GM08714 (cell line): ENCODE measurements around the gene TMTC2.
"Not testable (repeated sequence)": the region's sequence is repeated elsewhere in the genome, so short reads cannot be mapped to it uniquely, and the experiment has no call there.

Experiments
- H3K4me3 ChIP-seq: fragments of 200-500 bp; sonication (Bioruptor generic); 2 replicates; pipeline ENCODE4 v1.5.1; 2014; ENCODE audit warnings: mild to moderate bottlenecking, low read length, inconsistent platforms
- ZNF274 ChIP-seq: IDR thresholded peaks from 2 replicates; pipeline ENCODE4 v1.6.1; 2012; ENCODE audit warnings: mild to moderate bottlenecking, low read depth, low read length

TMTC2 gene

DNA sequence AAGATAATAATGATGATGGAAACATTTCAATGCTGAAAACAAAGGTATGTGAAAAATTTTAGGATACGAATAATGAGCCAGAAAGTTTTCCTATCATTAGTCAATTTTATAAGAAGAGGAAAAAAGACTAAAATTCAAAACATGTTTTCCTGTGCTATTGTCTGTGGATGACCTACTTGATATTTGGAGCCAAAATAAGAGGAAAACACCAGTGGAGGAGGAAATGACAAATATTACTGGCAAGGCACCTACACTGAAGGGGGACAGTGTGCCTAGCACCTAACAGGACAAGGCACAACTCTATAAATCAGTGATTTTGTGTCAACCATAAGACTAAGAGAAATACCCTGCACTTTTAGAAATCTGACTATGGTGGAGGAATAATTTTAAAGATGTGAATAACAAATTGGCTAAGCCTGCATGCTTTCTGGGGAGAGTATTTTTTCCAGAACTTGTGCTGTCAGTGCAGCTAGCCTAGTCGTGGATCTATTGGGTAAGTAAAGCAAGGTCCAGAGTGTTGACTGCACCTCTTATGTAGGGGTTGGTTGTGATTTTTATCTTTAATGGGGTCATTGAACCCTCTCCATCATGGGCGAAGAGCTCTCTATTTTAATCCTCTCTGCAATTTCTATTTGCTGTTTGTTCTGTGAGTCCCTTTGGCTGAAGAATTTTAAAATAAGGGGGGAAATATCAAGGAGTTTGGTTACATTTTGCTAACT lies 398.0 kb downstream of the TMTC2 start:
- TF ChIP-seq ZNF274, result no peak
- no peak overlapping the region for H3K4me3 ChIP-seq

DNA sequence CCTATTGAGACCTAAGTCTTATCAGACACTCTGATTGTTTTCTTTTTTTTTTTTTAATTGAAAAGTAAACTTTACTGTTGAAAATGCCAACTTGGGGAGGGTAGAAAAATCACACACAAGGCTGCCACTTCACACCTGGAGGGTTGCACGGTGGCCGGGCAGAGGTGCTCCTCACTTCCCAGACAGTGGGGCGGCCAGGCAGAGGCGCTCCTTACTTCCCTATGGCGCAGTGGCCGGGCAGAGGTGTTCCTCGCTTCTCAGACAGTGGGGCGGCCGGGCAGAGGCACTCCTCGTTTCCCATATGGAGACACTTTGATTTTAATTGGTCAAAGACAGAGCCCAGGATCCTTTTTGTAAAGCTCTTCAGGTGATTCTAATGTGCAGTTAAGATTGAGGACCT lies 399.3 kb downstream of the TMTC2 start:
- no peak for TF ChIP-seq ZNF274
- H3K4me3 ChIP-seq, result no peak overlapping the region

- no peak for TF ChIP-seq ZNF274
- H3K4me3 ChIP-seq, result no peak overlapping the region
Measured at GRCh38 chr12:83089575-83089974, 402.9 kb downstream of the TMTC2 start.

DNA sequence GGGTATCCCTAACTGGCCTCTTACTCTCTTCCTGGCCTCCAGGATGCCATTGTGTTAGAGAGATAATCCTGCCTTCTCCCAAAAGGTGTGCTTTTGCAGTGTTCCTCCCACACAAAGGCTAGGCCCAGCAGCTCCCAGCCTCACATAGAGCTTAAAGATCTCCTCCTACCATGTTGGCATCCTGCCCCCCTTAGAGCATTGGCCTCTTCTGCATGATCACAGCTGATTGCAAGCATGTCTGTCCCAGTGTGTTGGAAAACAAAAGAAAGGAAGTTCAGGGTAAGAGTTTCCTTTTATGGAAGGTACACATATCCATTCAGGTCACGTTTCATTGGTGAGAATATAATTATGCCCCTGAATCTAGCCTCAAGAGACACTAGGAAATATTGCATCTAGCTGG lies 405.4 kb downstream of the TMTC2 start:
- no peak overlapping the region for H3K4me3 ChIP-seq
- TF ChIP-seq ZNF274, result no peak

GRCh38 chr12:83092606-83093005 lies 405.9 kb downstream of the TMTC2 start:
- no peak for TF ChIP-seq ZNF274
- H3K4me3 ChIP-seq, result no peak overlapping the region

GRCh38 chr12:83093426-83093825 lies 406.7 kb downstream of the TMTC2 start:
- no peak overlapping the region for H3K4me3 ChIP-seq
- TF ChIP-seq ZNF274, result no peak

- no peak overlapping the region for H3K4me3 ChIP-seq
- TF ChIP-seq ZNF274, result no peak
Measured at GRCh38 chr12:83097643-83098342, 411.1 kb downstream of the TMTC2 start.

DNA sequence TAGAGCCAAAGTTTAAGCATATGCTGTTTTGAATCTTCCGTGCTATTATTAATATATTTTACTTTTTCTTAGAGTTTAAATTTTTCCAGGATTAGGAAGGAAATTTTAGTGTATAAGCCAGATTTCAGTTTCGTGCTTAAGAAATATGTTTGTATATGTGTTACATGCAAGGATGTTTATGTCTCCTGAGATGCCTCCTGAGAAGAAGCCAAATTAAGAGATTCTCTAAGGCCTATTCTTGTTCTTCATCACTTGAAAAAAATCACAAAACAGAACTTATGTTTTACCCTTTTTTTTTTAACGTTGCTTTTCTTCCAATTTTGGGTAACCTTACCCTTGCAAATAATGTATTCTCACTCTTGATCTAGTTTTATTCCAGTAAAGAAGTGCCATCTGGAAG lies 412.7 kb downstream of the TMTC2 start:
- no peak for TF ChIP-seq ZNF274
- H3K4me3 ChIP-seq, result no peak overlapping the region

GRCh38 chr12:83102499-83102898 lies 415.8 kb downstream of the TMTC2 start:
- no peak overlapping the region for H3K4me3 ChIP-seq
- no peak for TF ChIP-seq ZNF274

GRCh38 chr12:83106873-83107272 lies 420.2 kb downstream of the TMTC2 start:
- TF ChIP-seq ZNF274, result no peak
- no peak overlapping the region for H3K4me3 ChIP-seq

DNA sequence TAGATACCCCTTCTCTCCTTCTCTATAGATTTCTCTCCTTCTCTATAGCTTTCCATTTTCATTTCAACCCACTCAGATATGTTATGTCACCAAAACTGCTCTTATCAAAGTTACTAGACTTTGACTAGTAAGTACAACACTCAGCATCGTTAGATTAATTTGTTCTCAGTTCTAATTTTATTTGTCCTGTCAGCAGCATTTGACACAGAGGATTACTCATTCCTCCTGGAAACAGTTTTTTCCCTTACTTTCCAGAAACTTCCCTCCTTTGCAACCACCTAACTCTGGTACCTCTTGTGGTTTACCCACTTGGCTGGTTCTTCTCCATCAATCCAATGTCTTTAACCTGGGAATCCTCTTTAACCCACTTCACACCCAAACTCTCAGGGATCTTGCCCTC lies 423.7 kb downstream of the TMTC2 start:
- no peak for TF ChIP-seq ZNF274
- no peak overlapping the region for H3K4me3 ChIP-seq

DNA sequence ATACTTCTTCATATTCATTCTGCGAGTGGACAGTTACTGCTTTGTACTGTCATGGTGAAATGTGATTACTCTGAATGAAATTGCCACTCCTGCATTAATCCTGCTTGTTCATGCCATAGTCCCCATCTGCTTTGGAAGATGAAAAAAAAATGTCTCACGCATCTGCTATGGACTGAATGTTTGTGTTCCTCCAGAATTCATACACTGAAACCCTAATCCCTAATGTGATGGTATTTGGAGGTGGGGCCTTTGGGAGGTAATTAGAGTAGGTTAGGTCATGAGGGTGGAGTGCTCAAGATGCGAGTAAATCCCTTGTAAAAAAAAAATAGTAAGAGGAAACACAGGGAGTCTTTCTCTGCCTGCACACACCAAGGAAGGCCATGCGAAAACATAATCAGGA lies 427.2 kb downstream of the TMTC2 start:
- H3K4me3 ChIP-seq, result no peak overlapping the region
- TF ChIP-seq ZNF274, result no peak

DNA sequence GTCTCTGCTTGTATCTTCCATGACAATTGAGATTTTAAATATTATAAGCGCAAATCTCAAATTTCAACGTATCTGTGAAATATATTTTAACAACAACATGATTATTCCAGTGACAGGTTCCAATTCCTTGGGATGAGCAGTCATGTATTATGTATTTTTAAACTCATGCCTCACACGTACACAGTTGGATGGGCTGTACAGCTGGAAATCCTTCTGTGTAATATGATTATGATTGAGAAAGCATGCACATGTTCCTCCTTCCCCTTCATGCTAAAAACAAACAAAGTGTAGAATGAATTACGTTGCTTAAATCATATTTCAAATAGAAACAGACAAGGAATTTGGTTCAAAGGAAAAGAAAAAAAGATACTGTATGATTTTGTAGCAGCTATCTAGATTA lies 428.3 kb downstream of the TMTC2 start:
- no peak overlapping the region for H3K4me3 ChIP-seq
- no peak for TF ChIP-seq ZNF274

DNA sequence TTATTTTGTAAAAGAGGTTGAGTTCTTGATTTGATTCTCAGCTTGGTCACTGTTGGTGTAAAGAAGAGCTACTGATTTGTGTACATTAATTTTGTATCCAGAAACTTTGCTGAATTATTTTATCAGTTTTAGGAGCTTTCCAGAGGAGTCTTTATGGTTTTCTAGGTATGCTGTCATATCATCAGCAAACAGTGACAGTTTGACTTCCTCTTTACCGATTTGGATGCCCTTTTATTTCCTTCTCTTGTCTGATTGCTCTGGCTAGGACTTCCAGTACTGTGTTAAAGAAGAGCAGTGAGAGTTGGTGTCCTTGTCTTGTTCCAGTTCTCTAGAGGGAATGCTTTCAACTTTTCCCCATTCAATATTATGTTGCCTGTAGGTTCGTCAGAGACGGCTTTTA lies 431.2 kb downstream of the TMTC2 start:
- not testable (repeated sequence) for H3K4me3 ChIP-seq

GRCh38 chr12:83121897-83122622 lies 435.4 kb downstream of the TMTC2 start:
- TF ChIP-seq ZNF274, result no peak
- H3K4me3 ChIP-seq, result no peak overlapping the region

DNA sequence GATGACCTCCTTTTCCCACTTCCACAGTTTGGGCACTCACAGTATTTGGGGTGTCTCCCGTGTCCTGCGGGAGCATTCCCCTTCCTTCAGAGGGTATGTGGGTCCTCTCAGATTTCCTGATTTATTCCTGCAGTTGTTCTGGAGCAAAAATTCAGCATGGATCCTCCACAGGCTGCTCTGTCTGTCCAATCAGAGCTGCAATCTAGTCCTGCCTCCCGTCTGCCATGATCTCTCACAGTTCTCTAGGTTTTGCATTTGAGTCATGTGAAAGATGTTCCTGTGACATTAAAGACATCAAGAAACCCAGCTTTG lies 435.9 kb downstream of the TMTC2 start:
- TF ChIP-seq ZNF274, result no peak
- no peak overlapping the region for H3K4me3 ChIP-seq
